Large intestine (tissue), 3 donors: ENCODE measurements around the gene CCDC167. TPM values are rescaled to one million over a fixed set of nuclear protein-coding genes. Genes with fewer than 3 reads are reported as not detected.

Source experiments
- DNase-seq, 2 donors: peaks; one replicate each; pipeline versions ENCODE4 v3.0.0 to v3.0.0-alpha.2; 2013
- H3K27ac ChIP-seq: one replicate; pipeline ENCODE4 v1.5.1; 2013; ENCODE audit warnings: low read length
- H3K27me3 ChIP-seq: 2 replicates; pipeline ENCODE4 v1.6.1; 2013; ENCODE audit warnings: low read length; ENCODE audit not compliant: control insufficient read depth, insufficient read depth
- H3K36me3 ChIP-seq: 2 replicates; pipeline ENCODE4 v1.6.1; 2013; ENCODE audit warnings: low read length; ENCODE audit not compliant: control insufficient read depth, insufficient read depth
- H3K4me1 ChIP-seq: one replicate; pipeline ENCODE4 v1.6.1; 2013; ENCODE audit warnings: low read length; ENCODE audit not compliant: control insufficient read depth, insufficient read depth
- H3K4me3 ChIP-seq: one replicate; pipeline ENCODE4 v1.5.1; 2013; ENCODE audit warnings: low read length
- H3K9me3 ChIP-seq: one replicate; pipeline ENCODE4 v1.6.1; 2013; ENCODE audit warnings: mild to moderate bottlenecking, low read depth, low read length, moderate library complexity; ENCODE audit not compliant: control insufficient read depth
- WGBS: methylation state at CpG from one replicate; pipeline ENCODE4 v1.1.5; 2013; ENCODE audit warnings: low lambda C conversion rate; ENCODE audit not compliant: insufficient coverage; 5-methylcytosine and 5-hydroxymethylcytosine counted together
- polyA plus RNA-seq: library from polyadenylated mRNA; unstranded; fragments of 120-200 nt; gene quantifications from one replicate; pipeline ENCODE4 v1.2.1, GENCODE V29; 2013

Gene CCDC167
- polyA plus RNA-seq, 1 donor, result 18.1 TPM

GRCh38 chr6:37520926-37521325 lies 21.2 kb upstream of the CCDC167 start:
- no peak overlapping the region for H3K27ac ChIP-seq
- no peaks in the 10 kb centered on the region for H3K36me3 ChIP-seq
- peaks cover 11% of the 10 kb centered on the region for H3K4me1 ChIP-seq
- no peak overlapping the region for H3K4me3 ChIP-seq
- H3K9me3 ChIP-seq, result no peaks in the 10 kb centered on the region
- H3K27me3 ChIP-seq, result peaks cover 16% of the 10 kb centered on the region
- WGBS, result no CpG with 5 or more reads among the region's 6 CpGs
- DNase-seq, result no peak

DNA sequence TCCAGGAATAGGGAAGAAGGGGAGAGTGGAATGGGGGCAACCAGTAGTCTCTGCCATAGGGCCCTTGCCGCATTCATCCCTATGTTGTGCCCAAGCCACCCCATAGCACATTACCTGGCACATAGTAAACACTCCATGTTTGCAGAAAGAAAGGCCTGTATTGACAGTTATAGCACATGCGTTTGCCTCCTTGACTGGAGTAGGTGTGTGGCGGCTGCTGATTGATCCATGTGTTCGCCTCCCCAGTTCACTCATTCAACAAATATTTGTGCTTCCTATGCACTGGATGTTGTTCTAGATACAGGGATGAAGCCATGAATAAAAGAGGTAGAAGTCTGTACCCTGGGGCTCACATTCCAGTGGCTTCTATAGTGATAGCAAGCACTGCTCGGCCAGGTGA lies 19.8 kb upstream of the CCDC167 start:
- H3K4me1 ChIP-seq, result peaks cover 15% of the 10 kb centered on the region
- H3K4me3 ChIP-seq, result no peak overlapping the region
- H3K27me3 ChIP-seq, result peaks cover 5% of the 10 kb centered on the region
- no CpG with 5 or more reads among the region's 5 CpGs for WGBS
- no peak overlapping the region for H3K27ac ChIP-seq
- no peak for DNase-seq
- no peaks in the 10 kb centered on the region for H3K9me3 ChIP-seq
- no peaks in the 10 kb centered on the region for H3K36me3 ChIP-seq

DNA sequence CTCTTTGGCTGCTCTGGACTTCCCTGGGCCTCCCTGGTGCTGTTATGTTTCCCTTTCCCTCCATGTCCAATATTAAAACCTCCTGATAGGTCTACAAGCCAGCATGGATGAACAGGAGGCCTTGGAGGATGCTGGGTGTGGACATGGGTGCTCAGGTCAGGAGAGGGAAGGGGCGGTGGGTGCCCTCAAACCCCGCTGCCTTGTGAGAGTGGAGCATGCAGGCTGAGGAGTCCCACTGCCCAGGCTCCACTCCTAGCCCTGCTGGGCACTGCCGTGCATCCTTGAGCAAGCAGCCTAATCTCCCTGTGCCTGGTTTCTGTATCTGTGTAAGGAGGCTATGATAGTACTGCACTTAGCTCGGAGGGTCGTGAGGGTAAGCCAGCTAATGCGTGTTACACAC lies 18.4 kb upstream of the CCDC167 start:
- H3K4me1 ChIP-seq, result peaks cover 15% of the 10 kb centered on the region
- no peaks in the 10 kb centered on the region for H3K9me3 ChIP-seq
- no CpG with 5 or more reads among the region's 6 CpGs for WGBS
- peaks cover 12% of the 10 kb centered on the region for H3K27me3 ChIP-seq
- no peaks in the 10 kb centered on the region for H3K36me3 ChIP-seq
- no peak for DNase-seq
- H3K4me3 ChIP-seq, result no peak overlapping the region
- no peak overlapping the region for H3K27ac ChIP-seq

GRCh38 chr6:37517411-37517812 lies 17.7 kb upstream of the CCDC167 start:
- Histone ChIP-seq H3K27ac (no peak overlapping the region), H3K36me3 (no peaks in the 10 kb centered on the region), H3K4me1 (peaks cover 15% of the 10 kb centered on the region), H3K9me3 (no peaks in the 10 kb centered on the region), H3K4me3 (no peak overlapping the region), H3K27me3 (peaks cover 18% of the 10 kb centered on the region)
- no peak for DNase-seq
- no CpG with 5 or more reads among the region's 11 CpGs for WGBS

GRCh38 chr6:37516920-37517405 lies 17.3 kb upstream of the CCDC167 start:
- Histone ChIP-seq H3K27me3 (peaks cover 23% of the 10 kb centered on the region), H3K36me3 (no peaks in the 10 kb centered on the region), H3K4me1 (peaks cover 15% of the 10 kb centered on the region), H3K4me3 (no peak overlapping the region), H3K27ac (no peak overlapping the region), H3K9me3 (no peaks in the 10 kb centered on the region)
- no CpG with 5 or more reads among the region's 16 CpGs for WGBS
- peak; percentile 25 to 47 for DNase-seq

DNA sequence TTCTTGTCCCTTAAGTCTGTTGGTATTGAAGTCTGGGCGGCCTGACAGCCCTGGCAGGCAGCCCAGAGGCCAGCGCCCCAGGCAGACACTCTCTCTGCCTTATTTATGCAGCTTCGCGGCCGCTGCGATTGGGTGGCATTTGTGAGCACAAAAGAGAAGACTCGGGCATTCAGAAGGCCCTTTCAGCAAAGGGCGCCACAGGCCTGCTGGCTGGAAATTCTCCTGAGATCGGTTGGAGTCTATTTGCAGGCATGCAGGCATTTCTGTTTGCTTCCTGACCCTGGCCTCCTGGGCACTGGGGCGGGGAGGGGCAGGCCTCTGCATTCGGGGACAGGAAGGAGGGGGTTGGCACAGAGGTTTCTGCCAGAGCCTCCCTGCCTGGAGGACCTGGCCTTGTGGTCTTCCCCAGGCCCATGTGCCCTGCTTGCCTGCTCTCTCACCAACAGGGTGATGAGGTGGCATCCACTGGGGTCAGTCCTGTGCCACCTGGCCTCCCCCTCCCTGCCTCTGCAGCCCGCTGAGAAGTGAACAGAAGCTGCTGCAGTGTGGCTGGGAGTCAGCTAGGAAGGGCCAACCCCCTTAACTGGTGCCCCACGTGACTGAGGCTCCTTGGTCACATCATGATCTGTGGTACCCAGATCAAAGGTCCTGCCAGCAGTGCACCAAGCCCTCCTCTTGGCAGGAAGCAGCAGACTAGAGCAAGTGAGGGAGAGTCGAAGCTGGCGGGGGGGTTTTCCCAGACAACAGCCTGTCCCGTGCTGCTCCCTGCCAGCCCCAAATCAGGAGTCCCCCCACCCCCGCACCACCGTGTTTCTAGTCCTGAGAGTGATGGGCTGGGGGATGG lies 16.6 kb upstream of the CCDC167 start:
- WGBS, result no CpG with 5 or more reads among the region's 18 CpGs
- Histone ChIP-seq H3K9me3 (no peaks in the 10 kb centered on the region), H3K36me3 (no peaks in the 10 kb centered on the region), H3K27ac (no peak overlapping the region), H3K4me3 (no peak overlapping the region), H3K4me1 (peaks cover 15% of the 10 kb centered on the region), H3K27me3 (peaks cover 27% of the 10 kb centered on the region)
- peak; percentile 74 to 89 for DNase-seq

DNA sequence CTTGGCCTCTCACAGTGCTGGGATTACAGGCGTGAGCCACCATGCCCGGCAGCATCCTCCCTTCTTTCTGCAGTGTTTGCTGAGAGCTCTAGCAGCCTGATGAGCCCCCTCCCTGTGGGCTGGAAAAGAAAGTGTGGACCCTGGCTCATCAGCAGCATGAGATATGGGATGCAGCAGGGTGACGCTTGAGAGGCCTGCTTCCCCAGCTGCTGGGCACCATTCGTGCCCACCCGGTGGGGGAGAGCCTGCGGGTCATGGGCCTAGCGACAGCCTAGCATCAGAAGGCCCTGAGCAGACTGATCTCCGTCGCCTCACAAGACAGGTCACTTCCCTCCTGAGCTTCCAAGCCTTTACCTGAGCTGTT lies 16.0 kb upstream of the CCDC167 start:
- H3K4me1 ChIP-seq, result peaks cover 15% of the 10 kb centered on the region
- H3K27ac ChIP-seq, result no peak overlapping the region
- DNase-seq, result no peak
- H3K9me3 ChIP-seq, result no peaks in the 10 kb centered on the region
- peaks cover 25% of the 10 kb centered on the region for H3K27me3 ChIP-seq
- no peak overlapping the region for H3K4me3 ChIP-seq
- H3K36me3 ChIP-seq, result no peaks in the 10 kb centered on the region
- WGBS, result no CpG with 5 or more reads among the region's 9 CpGs

DNA sequence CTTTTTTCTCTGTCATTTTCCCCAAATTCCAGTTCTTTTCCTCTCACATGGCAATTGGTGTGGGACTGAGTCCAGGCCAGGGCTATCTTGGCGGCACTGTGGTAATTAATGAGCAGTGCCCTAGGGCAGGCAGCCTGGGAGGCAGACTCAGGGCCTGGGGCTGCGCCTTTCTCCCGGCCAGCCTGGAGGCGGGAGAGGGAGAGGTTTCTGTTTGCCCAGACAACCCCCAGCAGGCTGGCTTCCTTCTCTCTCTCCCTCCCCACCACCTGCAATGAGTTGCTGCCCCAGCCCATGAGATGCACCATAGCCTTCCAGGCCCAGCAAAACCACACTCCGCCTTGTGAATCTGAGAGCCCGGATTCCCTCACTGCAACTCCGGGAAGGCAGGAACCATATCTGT lies 15.1 kb upstream of the CCDC167 start:
- H3K36me3 ChIP-seq, result no peaks in the 10 kb centered on the region
- WGBS, result no CpG with 5 or more reads among the region's 7 CpGs
- no peak for DNase-seq
- no peak overlapping the region for H3K4me3 ChIP-seq
- H3K27me3 ChIP-seq, result peaks cover 25% of the 10 kb centered on the region
- no peak overlapping the region for H3K27ac ChIP-seq
- no peaks in the 10 kb centered on the region for H3K9me3 ChIP-seq
- H3K4me1 ChIP-seq, result peaks cover 15% of the 10 kb centered on the region

- Histone ChIP-seq H3K36me3 (no peaks in the 10 kb centered on the region), H3K4me1 (peaks cover 15% of the 10 kb centered on the region), H3K27ac (no peak overlapping the region), H3K27me3 (peaks cover 25% of the 10 kb centered on the region), H3K9me3 (no peaks in the 10 kb centered on the region), H3K4me3 (no peak overlapping the region)
- no peak for DNase-seq
- WGBS, result no CpG with 5 or more reads among the region's 5 CpGs
Measured at GRCh38 chr6:37514321-37514771, 14.7 kb upstream of the CCDC167 start.

GRCh38 chr6:37513576-37513975 lies 13.9 kb upstream of the CCDC167 start:
- H3K36me3 ChIP-seq, result no peaks in the 10 kb centered on the region
- WGBS, result no CpG with 5 or more reads among the region's 10 CpGs
- H3K27me3 ChIP-seq, result peaks cover 23% of the 10 kb centered on the region
- H3K4me3 ChIP-seq, result no peak overlapping the region
- peaks cover 15% of the 10 kb centered on the region for H3K4me1 ChIP-seq
- DNase-seq, result no peak
- H3K27ac ChIP-seq, result no peak overlapping the region
- no peaks in the 10 kb centered on the region for H3K9me3 ChIP-seq

DNA sequence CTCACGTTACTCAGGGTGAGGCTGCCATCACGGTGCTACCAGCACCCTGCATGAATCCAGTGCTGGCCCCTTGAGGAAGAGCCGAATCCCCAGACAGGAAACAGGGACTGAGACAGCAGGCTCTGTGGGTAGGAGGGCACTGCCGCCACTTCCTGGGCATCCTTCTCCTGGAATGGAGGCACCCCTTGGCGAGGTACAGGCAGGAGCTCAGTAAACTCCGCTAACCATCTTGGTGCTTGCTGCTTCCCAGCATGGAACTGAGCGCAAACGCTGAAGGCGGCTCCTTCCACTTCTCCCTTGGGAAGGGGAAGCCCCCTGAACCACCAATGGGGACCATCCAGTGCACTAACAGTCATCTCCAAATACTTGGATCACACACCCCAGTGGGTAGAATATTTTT lies 13.5 kb upstream of the CCDC167 start:
- H3K9me3 ChIP-seq, result no peaks in the 10 kb centered on the region
- no peaks in the 10 kb centered on the region for H3K36me3 ChIP-seq
- DNase-seq, result no peak
- H3K27me3 ChIP-seq, result peaks cover 23% of the 10 kb centered on the region
- WGBS, result no CpG with 5 or more reads among the region's 9 CpGs
- no peak overlapping the region for H3K4me3 ChIP-seq
- H3K4me1 ChIP-seq, result peaks cover 15% of the 10 kb centered on the region
- no peak overlapping the region for H3K27ac ChIP-seq
